Pancreas (tissue), 10 donors: Measurements from ENCODE around the gene MDP1. TPM values are rescaled to one million over a fixed set of nuclear protein-coding genes. Genes with fewer than 3 reads are reported as not detected.

Source experiments
- ATAC-seq, 4 donors: fragments of 200-7000 bp; cut with Tn5 transposase; one replicate each; pipeline versions ENCODE4 v1.8.0 to v1.9.1; 2020; ENCODE audit warnings: mild to moderate bottlenecking in 4 of 4, moderate library complexity in 4 of 4
- DNase-seq, 6 donors: peaks; one replicate each; pipeline ENCODE4 v3.0.0-alpha.2; 2020
- FAIRE-seq: peaks from 2 replicates; lab custom pipeline; 2012; peaks lifted over from hg19 to GRCh38; lab: Jason Lieb, UNC
- H3K27ac ChIP-seq, 4 donors: fragments of 200-600 bp; sonication (generic); 1 replicate in 3 of 4; 2 replicates in 1 of 4; pipeline versions ENCODE4 v1.5.0 to v1.8.0; 2020
- H3K27me3 ChIP-seq, 4 donors: fragments of 200-600 bp; one replicate each; pipeline ENCODE4 v1.8.0; 2021
- H3K36me3 ChIP-seq, 3 donors: fragments of 200-600 bp; sonication (generic) in 1 of 3; one replicate each; pipeline versions ENCODE4 v1.5.0 to v1.8.0; 2020 to 2021
- H3K4me1 ChIP-seq, 3 donors: fragments of 200-600 bp; one replicate each; pipeline ENCODE4 v1.8.0; 2021
- H3K4me3 ChIP-seq, 4 donors: fragments of 200-600 bp; sonication (generic) in 2 of 4; one replicate each; pipeline versions ENCODE4 v1.5.0 to v1.8.0; 2020 to 2021
- H3K9me3 ChIP-seq, 4 donors: fragments of 200-600 bp; one replicate each; pipeline ENCODE4 v1.8.0; 2021
- CTCF ChIP-seq, 4 donors: fragments of 200-600 bp; sonication (generic) in 3 of 4; IDR thresholded peaks; one replicate each; pipeline versions ENCODE4 v1.5.0 to v1.8.0; 2021; ENCODE audit warnings: antibody characterized with exemption in 4 of 4
- WGBS, 2 donors: extraction: QIAGEN DNeasy Blood & Tissue Kit; methylation state at CpG; one replicate each; pipeline ENCODE4 v1.1.7; 2013; 5-methylcytosine and 5-hydroxymethylcytosine counted together
- intact Hi-C, 3 donors: fragments of 100-400 bp; cut with DNase I; formaldehyde crosslinking; loops; one replicate each; pipeline versions ENCODE4 v1.11.1 to v1.14.2; 2022
- polyA plus RNA-seq, 2 donors: library from polyadenylated mRNA; stranded (reverse); fragments of 200-250 nt; gene quantifications; one replicate each; pipeline ENCODE4 v1.2.3, GENCODE V29; 2013
- total RNA-seq, 6 donors: library from RNA; stranded (reverse); fragmentation: NEBNext Ultra II Directional in 4 of 6; extraction: Animal tissue kit (Norgen Biotek cat#: 25700) in 4 of 6; gene quantifications; one replicate each; pipeline versions ENCODE4 v1.2.1 to v1.2.4, GENCODE V29; 2021 to 2023
- donor health status: healthy with polysubstance abuse.
- donor health status: DM: no; HTN: no; CAD: no; lungs with moderate emphysema.
- donor health status: DM: no; HTN: no; CAD: no.
- donor health status: control.
- donor health status: control.
- donor health status: Bipolar disorder and iron deficiency.
- donor health status: DM: yes; HTN: yes; CAD: no.
- donor health status: DM: no; HTN: no; CAD: no.
- donor health status: DM: no; HTN: no; CAD: no.
- donor health status: DM: yes; HTN: yes; CAD: no.

The MDP1 gene
- total and polyA plus RNA-seq, 8 donors, result 7.8 to 31.7 (median 10.3) TPM

GRCh38 chr14:24240110-24240918, 24.4 kb upstream of the MDP1 start:
- no peak for TF ChIP-seq CTCF (IDR thresholded peaks at IDR 0.05)
- FAIRE-seq (no peak), ATAC-seq (no peak), DNase-seq (no peak)
- intact Hi-C loops, result no loop called here
- WGBS, 2 donors, result 81 to 84% methylated on average over 9 of the region's 9 CpGs
- Histone ChIP-seq H3K27ac (no peak overlapping the region), H3K36me3 (peaks cover 5 to 39% (median 27%) of the 10 kb centered on the region in 3 donors), H3K4me3 (peak overlapping the region in 1 of 4 donors; percentile 10), H3K27me3 (no peaks in the 10 kb centered on the region), H3K9me3 (no peaks in the 10 kb centered on the region), H3K4me1 (peaks cover 14 to 27% (median 23%) of the 10 kb centered on the region in 3 donors)

- DNase-seq (no peak), ATAC-seq (no peak), FAIRE-seq (no peak)
- Histone ChIP-seq H3K4me1 (peaks cover 21 to 31% (median 30%) of the 10 kb centered on the region in 3 donors), H3K4me3 (no peak overlapping the region), H3K27me3 (no peaks in the 10 kb centered on the region), H3K27ac (no peak overlapping the region), H3K36me3 (peaks cover 5 to 39% (median 27%) of the 10 kb centered on the region in 3 donors), H3K9me3 (no peaks in the 10 kb centered on the region)
- intact Hi-C loops, result no loop called here
- no peak for TF ChIP-seq CTCF (IDR thresholded peaks at IDR 0.05)
- 85 to 89% methylated on average over 5 of the region's 5 CpGs for WGBS, 2 donors
These were observed 22.7 kb upstream of the MDP1 start for GRCh38 chr14:24238527-24239037.

- Histone ChIP-seq H3K9me3 (no peaks in the 10 kb centered on the region), H3K27me3 (no peaks in the 10 kb centered on the region), H3K4me1 (peaks cover 22 to 36% (median 35%) of the 10 kb centered on the region in 3 donors), H3K4me3 (no peak overlapping the region), H3K36me3 (peaks cover 5 to 39% (median 27%) of the 10 kb centered on the region in 3 donors), H3K27ac (no peak overlapping the region)
- intact Hi-C loops, result no loop called here
- DNase-seq (no peak), FAIRE-seq (no peak), ATAC-seq (no peak)
- no peak for TF ChIP-seq CTCF (IDR thresholded peaks at IDR 0.05)
- WGBS, 2 donors, result 77 to 83% methylated on average over 5 of the region's 5 CpGs
These were observed 22.3 kb upstream of the MDP1 start for GRCh38 chr14:24238123-24238522.

GRCh38 chr14:24237463-24237955, 21.6 kb upstream of the MDP1 start:
- intact Hi-C loops, result no loop called here
- ATAC-seq, result no peak
- Histone ChIP-seq H3K4me3 (no peak overlapping the region), H3K9me3 (no peaks in the 10 kb centered on the region), H3K4me1 (peaks cover 22 to 36% (median 36%) of the 10 kb centered on the region in 3 donors), H3K27me3 (no peaks in the 10 kb centered on the region), H3K27ac (no peak overlapping the region), H3K36me3 (peaks cover 5 to 39% (median 27%) of the 10 kb centered on the region in 3 donors)
- no peak for DNase-seq
- no peak for FAIRE-seq
- TF ChIP-seq CTCF (IDR thresholded peaks at IDR 0.05), result no peak
- 94 to 97% methylated on average over 2 of the region's 2 CpGs for WGBS, 2 donors
